Heart right ventricle (tissue), 16 donors: ENCODE measurements around the gene CHD9NB. TPM values are rescaled to one million over a fixed set of nuclear protein-coding genes. Genes with fewer than 3 reads are reported as not detected.

ENCODE experiments used
- ATAC-seq, 8 donors: fragments of 200-7000 bp; cut with Tn5 transposase; one replicate each; pipeline ENCODE4 v1.9.1; 2020; ENCODE audit warnings: mild to moderate bottlenecking in 8 of 8, moderate library complexity in 8 of 8, moderate number of reproducible peaks in 1 of 8
- DNase-seq, 2 donors: peaks; one replicate each; pipeline ENCODE4 v3.0.0-alpha.2; 2020
- H3K27ac ChIP-seq, 10 donors: fragments of 200-600 bp; sonication (generic) in 2 of 10; one replicate each; pipeline versions ENCODE4 v1.5.0 to v1.8.0; 2020 to 2022; ENCODE audit warnings: mild to moderate bottlenecking in 3 of 10
- H3K27me3 ChIP-seq, 7 donors: fragments of 200-600 bp; one replicate each; pipeline ENCODE4 v1.8.0; 2021 to 2022; ENCODE audit warnings: mild to moderate bottlenecking in 2 of 7
- H3K36me3 ChIP-seq, 9 donors: fragments of 200-600 bp; sonication (generic) in 1 of 9; one replicate each; pipeline versions ENCODE4 v1.5.0 to v1.8.0; 2020 to 2022; ENCODE audit warnings: mild to moderate bottlenecking in 2 of 9
- H3K4me1 ChIP-seq, 9 donors: fragments of 200-600 bp; sonication (generic) in 1 of 9; one replicate each; pipeline versions ENCODE4 v1.5.0 to v1.8.0; 2020 to 2022; ENCODE audit warnings: mild to moderate bottlenecking in 4 of 9
- H3K4me3 ChIP-seq, 10 donors: fragments of 200-600 bp; sonication (generic) in 2 of 10; one replicate each; pipeline versions ENCODE4 v1.5.0 to v1.8.0; 2020 to 2022; ENCODE audit warnings: mild to moderate bottlenecking in 7 of 10, moderate library complexity in 2 of 10
- H3K9me3 ChIP-seq, 11 donors: fragments of 200-600 bp in 10 of 11; sonication (generic) in 2 of 11; one replicate each; pipeline versions ENCODE4 v1.5.0 to v1.8.0; 2013 to 2022; ENCODE audit warnings: mild to moderate bottlenecking in 2 of 11, control low read depth in 1 of 11, moderate library complexity in 1 of 11
- WGBS, 2 donors: extraction: QIAGEN DNeasy Blood & Tissue Kit; methylation state at CpG; one replicate each; pipeline ENCODE4 v1.1.7; 2013; ENCODE audit warnings: inconsistent platforms in 1 of 2; 5-methylcytosine and 5-hydroxymethylcytosine counted together
- intact Hi-C, 10 donors: fragments of 100-400 bp; cut with DNase I; formaldehyde crosslinking; loops; one replicate each; pipeline versions ENCODE4 v1.11.1 to v1.14.2; 2022
- polyA plus RNA-seq, 2 donors: library from polyadenylated mRNA; stranded (reverse); fragments of 200-250 nt; gene quantifications; one replicate each; pipeline ENCODE4 v1.2.3, GENCODE V29; 2013
- total RNA-seq, 10 donors: library from RNA; stranded (reverse); fragmentation: NEBNext Ultra II Directional in 3 of 10; extraction: Animal tissue kit (Norgen Biotek cat#: 25700) in 3 of 10; gene quantifications; one replicate each; pipeline versions ENCODE4 v1.2.1 to v1.2.4, GENCODE V29; 2021 to 2023
- TF ChIP-seq, protein P1 (sequence below), 9 donors: fragments of 200-600 bp; sonication (generic) in 2 of 9; IDR thresholded peaks; one replicate each; pipeline versions ENCODE4 v1.5.0 to v1.8.0; 2021 to 2022; ENCODE audit warnings: antibody characterized with exemption in 9 of 9, mild to moderate bottlenecking in 5 of 9, moderate library complexity in 1 of 9
- donor health status: Arrhythmogenic right ventricular cardiomyopathy.
- donor health status: ischemic (EF 13 %, LVEDD 7.1; RV severe dilation, severe dysfunction).
- donor health status: healthy with polysubstance abuse.
- donor health status: DM: no; HTN: yes; CAD: no.
- donor health status: DM: no; HTN: no; CAD: no.
- donor health status: ischemic (EF 25% LVEDD 6.9; RV normal size, moderate dysfunction).
- donor health status: ischemic (EF 25% LVEDD 5.7; RV mildly dilated, moderate dysfunction).
- donor health status: healthy.
- donor health status: DM: yes; HTN: yes; CAD: no.
- donor health status: Ischemic cardiomyopathy.
- donor health status: ischemic (EF 35%, LVEDD 5.7; RV mildly dilated, moderate dysfunction).
- donor health status: nonischemic (EF 11% LVEDD 7.7; RV severe dilation, severe dysfunction).
- donor health status: DM: yes; HTN: yes; CAD: no.
- donor health status: PGD.
- donor health status: ischemic (EF 29% LVEDD 5.4; RV normal size, mild dysfunction).
- donor health status: nonischemic (EF 23%, LVEDD 6.1; RV moderate dilation, normal function).

CHD9NB gene
- total and polyA plus RNA-seq, 12 donors, result 0.17 to 1.5 (median 0.51) TPM; not detected in 2

DNA sequence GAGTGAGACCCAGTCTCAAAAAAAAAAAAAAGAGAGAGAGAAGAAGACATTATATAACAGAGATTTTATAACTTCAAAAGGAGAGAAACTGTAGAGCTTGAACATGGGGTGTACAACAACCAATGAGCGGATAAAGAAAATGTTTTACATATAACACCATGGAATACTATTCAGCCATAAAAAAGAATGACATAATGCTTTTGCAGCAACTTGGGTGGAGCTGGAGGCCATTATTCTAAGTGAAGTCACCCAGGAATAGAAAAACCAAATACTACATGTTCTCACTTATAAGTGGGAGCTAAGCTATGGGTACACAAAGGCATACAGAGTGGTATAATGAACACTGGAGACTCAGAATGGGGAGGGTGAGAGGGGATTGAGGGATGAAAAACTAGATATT, 61.1 kb downstream of the CHD9NB start:
- Histone ChIP-seq H3K27ac (no peak overlapping the region), H3K27me3 (peaks cover 0 to 5% (median 0%) of the 10 kb centered on the region in 7 donors), H3K4me1 (no peaks in the 10 kb centered on the region), H3K9me3 (peaks cover 0 to 3% (median 0%) of the 10 kb centered on the region in 11 donors), H3K4me3 (no peak overlapping the region), H3K36me3 (no peaks in the 10 kb centered on the region)
- ATAC-seq (no peak), DNase-seq (no peak)
- TF ChIP-seq, protein P1, sequence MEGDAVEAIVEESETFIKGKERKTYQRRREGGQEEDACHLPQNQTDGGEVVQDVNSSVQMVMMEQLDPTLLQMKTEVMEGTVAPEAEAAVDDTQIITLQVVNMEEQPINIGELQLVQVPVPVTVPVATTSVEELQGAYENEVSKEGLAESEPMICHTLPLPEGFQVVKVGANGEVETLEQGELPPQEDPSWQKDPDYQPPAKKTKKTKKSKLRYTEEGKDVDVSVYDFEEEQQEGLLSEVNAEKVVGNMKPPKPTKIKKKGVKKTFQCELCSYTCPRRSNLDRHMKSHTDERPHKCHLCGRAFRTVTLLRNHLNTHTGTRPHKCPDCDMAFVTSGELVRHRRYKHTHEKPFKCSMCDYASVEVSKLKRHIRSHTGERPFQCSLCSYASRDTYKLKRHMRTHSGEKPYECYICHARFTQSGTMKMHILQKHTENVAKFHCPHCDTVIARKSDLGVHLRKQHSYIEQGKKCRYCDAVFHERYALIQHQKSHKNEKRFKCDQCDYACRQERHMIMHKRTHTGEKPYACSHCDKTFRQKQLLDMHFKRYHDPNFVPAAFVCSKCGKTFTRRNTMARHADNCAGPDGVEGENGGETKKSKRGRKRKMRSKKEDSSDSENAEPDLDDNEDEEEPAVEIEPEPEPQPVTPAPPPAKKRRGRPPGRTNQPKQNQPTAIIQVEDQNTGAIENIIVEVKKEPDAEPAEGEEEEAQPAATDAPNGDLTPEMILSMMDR (IDR thresholded peaks at IDR 0.05), result no peak
- WGBS, 2 donors, result 97 to 100% methylated on average over 1 of the region's 1 CpG
- intact Hi-C loops, result no loop called here

Other genes with a start within 250 kb of the CHD9NB start
- 10 to 100 TPM; 39.6 to 58.4 (median 45.1) TPM for gene CHD9, start 2.1 kb upstream of the CHD9NB start, total RNA-seq
- gene CHD9, start 2.1 kb upstream of the CHD9NB start, polyA plus RNA-seq, result 10 to 100 TPM in 1 of 2 donors, 1 to 10 TPM in 1; 7.0 to 15.7 TPM